ENCODE measurements around the gene LRRK1.

DNA sequence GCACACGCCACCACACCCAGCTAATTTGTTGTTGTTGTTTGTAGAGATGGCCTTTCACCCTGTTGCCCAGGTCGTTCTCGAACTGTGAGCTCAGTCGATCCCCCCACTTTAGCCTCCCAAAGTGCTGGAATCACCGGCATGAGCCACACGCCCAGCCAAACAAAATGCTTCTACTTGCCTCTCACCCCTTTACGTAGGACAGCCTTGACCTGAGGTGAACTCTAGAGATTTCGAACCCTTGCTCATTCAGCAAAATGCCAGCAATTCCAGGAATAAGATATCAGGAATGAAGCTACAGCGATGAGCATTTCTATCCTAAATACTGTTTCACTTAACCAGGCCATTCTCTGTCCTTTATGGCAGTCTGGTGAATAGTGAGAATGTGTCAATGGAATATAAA is 135.0 kb downstream of the LRRK1 start:
- TF ChIP-seq POLR2A (IDR thresholded peaks at IDR 0.05; ENCODE audit: low read depth, low read length) (no peak), POLR2AphosphoS5 (IDR thresholded peaks at IDR 0.05; ENCODE audit: low read depth, low read length) (no peak)
